A549 (cell line): ENCODE results near the gene CCDC187.

Experiments
- CTCF ChIP-seq: fragments of >200 bp; sonication (Bioruptor Twin); formaldehyde crosslinking; IDR thresholded peaks from 3 replicates; pipeline ENCODE4 v1.5.1; 2016
- GATA3 ChIP-seq: IDR thresholded peaks from 2 replicates; pipeline ENCODE4 v1.6.1; 2012; ENCODE audit warnings: borderline replicate concordance
- HDAC2 ChIP-seq: fragments of 200-600 bp; sonication (generic); IDR thresholded peaks from 2 replicates; pipeline ENCODE4 v1.6.1; 2016
- POLR2A ChIP-seq: IDR thresholded peaks from 2 replicates; pipeline ENCODE4 v1.6.1; 2012; ENCODE audit warnings: mild to moderate bottlenecking, low read length
- TFCP2L1 ChIP-seq: fragments of 250-450 bp; sonication (Bioruptor Pico); IDR thresholded peaks from 2 replicates; pipeline ENCODE4 v1.5.0; 2021; ENCODE audit warnings: mild to moderate bottlenecking

- TF ChIP-seq HDAC2 (no peak), TFCP2L1 (CRISPR knock-in tag) (no peak), CTCF (no peak), GATA3 (no peak), POLR2A (no peak)
These were observed 56.4 kb downstream of the CCDC187 start for GRCh38 chr9:136247551-136247916.
